IPS-NIHi7 (cell line): ENCODE results near the gene AIG1.

Source experiments
- DNase-seq: peaks from one replicate; pipeline ENCODE4 v3.0.0; 2012; ENCODE audit warnings: mixed read lengths; ENCODE audit errors: extremely low spot score

The AIG1 gene

GRCh38 chr6:143362192-143362558 lies 301.5 kb downstream of the AIG1 start:
- DNase-seq, result no peak

GRCh38 chr6:143363299-143363698 lies 302.6 kb downstream of the AIG1 start:
- DNase-seq, result no peak

GRCh38 chr6:143368426-143368825 lies 307.7 kb downstream of the AIG1 start:
- no peak for DNase-seq

- no peak for DNase-seq
Observed at GRCh38 chr6:143369971-143370370, 309.3 kb downstream of the AIG1 start.

GRCh38 chr6:143370812-143371370 lies 310.2 kb downstream of the AIG1 start:
- DNase-seq, result no peak

- DNase-seq, result no peak
Observed at GRCh38 chr6:143372199-143372882, 311.7 kb downstream of the AIG1 start.

GRCh38 chr6:143374014-143374413 lies 313.3 kb downstream of the AIG1 start:
- DNase-seq, result no peak

GRCh38 chr6:143375022-143375585 lies 314.4 kb downstream of the AIG1 start:
- DNase-seq, result no peak

- DNase-seq, result no peak
Observed at GRCh38 chr6:143376375-143376774, 315.7 kb downstream of the AIG1 start.

- DNase-seq, result no peak
Observed at GRCh38 chr6:143376861-143377260, 316.2 kb downstream of the AIG1 start.

GRCh38 chr6:143385636-143386035 lies 324.9 kb downstream of the AIG1 start:
- no peak for DNase-seq

GRCh38 chr6:143390278-143390677 lies 329.6 kb downstream of the AIG1 start:
- no peak for DNase-seq
